Kidney tubule cell (primary cell): ENCODE results near the gene SLC2A6.

ENCODE experiments used
- DNase-seq: peaks from one replicate; pipeline ENCODE4 v3.0.0-alpha.2; 2018; ENCODE audit warnings: low spot score

The SLC2A6 gene

DNA sequence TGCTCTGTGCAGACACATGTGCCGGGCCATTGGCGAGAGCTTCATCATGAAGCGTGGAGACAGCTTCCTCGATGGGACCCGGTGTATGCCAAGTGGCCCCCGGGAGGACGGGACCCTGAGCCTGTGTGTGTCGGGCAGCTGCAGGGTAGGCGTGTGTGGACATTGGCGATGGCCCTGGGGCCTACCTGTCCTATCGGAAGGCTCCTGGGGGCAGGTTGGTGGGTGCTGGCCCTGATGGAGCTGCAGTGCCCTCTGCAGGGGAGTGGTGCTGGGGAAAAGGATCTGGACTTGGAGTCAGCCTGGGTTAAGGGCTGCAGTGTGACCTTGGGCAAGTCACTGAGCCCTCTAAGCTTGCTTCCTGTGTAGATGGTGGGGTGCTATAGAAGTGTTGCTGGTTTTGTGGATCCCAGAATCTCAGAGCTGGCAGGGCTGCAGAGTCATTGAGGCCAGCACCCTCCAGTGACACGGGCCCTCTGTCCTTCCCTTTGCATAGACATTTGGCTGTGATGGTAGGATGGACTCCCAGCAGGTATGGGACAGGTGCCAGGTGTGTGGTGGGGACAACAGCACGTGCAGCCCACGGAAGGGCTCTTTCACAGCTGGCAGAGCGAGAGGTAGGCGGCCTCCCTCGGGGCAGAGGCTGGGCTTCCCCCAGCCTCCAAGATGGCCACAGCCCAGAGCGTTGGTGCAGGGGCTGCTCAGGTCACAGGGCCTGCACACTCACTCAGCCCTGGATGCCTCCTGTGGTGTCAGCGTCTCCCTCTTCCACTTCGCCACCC, 41.0 kb downstream of the SLC2A6 start:
- no peak for DNase-seq

DNA sequence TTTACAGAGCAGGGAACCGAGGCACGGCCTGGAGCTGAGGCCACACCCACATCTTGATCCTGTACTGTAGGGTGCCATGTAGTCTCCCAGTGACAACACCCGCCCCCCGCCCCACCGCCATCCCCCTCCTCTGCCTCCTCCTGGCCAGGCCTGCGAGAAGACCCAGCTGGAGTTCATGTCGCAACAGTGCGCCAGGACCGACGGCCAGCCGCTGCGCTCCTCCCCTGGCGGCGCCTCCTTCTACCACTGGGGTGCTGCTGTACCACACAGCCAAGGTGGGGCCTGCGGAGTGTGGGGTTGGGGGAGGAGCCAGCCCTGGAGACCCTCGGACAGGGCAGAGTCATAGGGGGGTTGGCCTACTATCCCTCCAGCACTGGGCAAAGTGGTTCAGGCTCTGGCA, 42.2 kb downstream of the SLC2A6 start:
- DNase-seq: no peak

DNA sequence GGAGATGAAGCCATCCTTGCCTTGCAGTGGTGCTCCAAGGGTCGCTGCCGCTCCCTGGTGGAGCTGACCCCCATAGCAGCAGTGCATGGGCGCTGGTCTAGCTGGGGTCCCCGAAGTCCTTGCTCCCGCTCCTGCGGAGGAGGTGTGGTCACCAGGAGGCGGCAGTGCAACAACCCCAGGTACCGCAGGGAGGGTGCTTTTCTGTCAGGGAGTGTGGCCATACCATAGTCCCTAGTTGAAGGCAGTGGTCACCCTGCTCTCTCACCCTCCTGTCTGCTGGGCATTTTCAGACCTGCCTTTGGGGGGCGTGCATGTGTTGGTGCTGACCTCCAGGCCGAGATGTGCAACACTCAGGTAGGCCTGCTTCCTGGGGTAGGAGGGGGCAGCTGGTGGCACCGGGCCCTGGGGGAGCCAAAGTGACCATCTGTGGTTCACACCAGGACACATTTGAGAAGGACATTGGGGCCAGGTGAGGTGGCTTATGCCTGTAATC, 45.5 kb downstream of the SLC2A6 start:
- no peak for DNase-seq

DNA sequence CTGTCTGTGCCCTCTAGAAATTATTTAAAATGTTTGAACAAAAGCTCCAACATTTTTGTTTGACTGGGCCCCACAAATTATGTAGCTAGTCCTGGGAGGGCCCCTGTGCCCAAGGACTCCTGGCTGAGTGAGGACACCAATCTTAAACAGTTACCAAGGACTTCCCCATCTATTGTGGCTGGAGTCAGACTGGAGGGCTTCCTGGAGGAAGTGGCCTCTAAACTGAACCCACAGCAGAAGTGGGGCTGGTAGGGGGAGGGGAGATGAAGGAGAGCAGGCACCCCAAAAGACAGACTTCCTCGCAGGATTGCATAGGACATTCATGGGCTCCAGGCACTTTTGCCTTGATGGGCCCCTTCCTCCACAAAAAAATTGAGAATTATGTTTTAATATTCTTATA, 48.7 kb downstream of the SLC2A6 start:
- DNase-seq: no peak

DNA sequence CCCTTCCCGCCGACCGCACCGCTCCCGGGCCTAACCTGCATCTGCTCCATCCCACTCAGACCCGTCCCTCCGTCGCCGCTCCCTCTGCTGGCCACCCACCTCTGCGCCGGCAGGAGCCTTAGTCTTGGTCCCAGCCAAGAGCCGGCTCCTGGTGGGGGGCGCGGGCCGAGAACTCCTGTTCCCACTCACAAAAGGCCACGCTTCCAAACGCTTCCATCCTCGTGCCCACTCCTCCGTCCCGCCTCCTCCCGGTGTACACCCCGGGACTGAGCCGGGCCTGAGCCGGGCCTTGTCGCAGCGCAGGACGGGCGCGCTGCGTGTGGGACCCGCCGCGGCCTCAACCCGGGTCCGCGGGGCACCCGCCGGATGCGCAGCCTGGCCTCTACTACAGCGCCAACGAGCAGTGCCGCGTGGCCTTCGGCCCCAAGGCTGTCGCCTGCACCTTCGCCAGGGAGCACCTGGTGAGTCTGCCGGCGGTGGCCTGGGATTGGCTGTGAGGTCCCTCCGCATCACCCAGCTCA, 49.2 kb downstream of the SLC2A6 start:
- no peak for DNase-seq

DNA sequence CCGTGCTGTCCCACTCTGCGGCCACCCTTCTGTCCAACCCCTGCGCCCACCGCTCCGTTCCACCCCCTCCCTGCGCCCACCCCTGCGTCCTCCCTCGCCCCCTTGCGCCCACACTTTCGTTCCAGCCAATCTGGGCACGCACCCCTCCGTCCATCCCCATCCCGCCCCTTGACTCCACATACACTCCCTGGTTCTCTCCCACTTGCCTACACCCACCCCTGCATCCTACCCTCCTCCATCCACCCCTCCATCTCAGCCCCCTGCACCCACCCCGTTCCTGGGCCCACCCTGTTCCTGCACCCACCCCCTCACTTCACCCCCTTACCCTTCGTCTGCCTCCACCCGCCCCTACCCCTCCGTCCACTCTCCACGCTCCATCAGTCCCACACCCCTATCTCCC, 49.7 kb downstream of the SLC2A6 start:
- DNase-seq: no peak

DNA sequence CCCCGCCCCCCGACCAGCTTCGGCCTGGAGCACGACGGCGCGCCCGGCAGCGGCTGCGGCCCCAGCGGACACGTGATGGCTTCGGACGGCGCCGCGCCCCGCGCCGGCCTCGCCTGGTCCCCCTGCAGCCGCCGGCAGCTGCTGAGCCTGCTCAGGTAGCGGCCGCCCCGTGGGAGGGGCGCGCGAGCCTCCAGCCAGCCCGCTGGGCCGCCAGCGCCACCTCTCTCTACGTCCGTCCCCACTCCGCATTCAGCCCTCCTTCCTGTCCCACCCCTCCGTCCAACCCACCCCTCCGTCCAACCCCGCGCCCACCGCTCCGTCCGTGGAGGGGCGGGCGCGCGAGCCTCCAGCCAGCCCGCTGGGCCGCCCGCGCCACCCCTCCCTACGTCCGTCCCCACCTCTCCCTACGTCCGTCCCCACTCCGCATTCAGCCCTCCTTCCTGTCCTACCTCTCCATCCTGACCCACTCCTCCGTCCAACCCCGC, 50.2 kb downstream of the SLC2A6 start:
- peak; percentile 13 for DNase-seq

DNA sequence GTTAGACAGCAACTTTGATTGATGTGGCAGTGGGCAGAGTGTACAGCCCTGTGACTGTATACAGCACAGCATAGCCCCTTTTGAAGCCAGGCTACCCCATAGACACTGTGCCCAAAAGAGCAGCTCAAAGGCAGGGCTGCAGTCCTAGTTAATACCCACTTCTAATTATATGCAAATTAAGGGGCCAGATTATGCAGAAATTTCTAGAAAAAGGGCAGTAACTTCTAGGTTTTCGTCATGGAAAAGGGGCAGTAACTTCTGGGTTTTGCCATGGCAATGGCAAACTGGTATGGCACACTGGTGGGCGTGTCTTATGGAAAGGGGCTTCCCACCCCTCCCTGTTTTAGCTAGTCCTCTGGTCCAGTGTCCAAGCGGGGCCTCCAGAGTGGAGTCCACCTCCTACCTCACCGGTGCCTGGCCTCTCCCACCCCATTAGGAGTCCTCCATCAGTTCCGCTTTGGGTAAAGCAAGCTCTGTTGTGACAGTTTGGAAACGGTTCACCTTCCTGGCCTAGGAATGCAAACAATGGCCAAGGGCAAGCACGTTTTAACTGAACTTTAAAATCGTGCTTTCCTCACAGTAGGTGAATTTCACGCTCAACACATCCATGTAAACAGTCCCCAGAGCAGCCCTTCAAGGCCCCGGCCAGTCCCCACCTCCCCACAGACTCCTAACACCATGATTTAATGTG, 51.1 kb downstream of the SLC2A6 start:
- DNase-seq: no peak

DNA sequence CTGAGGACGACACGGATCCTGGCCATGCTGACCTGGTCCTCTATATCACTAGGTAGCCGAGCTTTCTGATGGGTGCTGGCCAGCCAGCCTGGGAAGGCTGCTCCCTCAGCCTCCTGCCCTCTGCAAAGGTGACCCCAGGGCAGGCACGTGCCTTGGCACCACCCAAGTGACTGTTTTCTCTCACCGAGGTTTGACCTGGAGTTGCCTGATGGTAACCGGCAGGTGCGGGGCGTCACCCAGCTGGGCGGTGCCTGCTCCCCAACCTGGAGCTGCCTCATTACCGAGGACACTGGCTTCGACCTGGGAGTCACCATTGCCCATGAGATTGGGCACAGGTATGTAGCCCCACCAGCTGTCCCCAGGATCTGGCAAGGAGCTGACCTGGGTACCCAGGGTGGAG, 52.9 kb downstream of the SLC2A6 start:
- DNase-seq: no peak

DNA sequence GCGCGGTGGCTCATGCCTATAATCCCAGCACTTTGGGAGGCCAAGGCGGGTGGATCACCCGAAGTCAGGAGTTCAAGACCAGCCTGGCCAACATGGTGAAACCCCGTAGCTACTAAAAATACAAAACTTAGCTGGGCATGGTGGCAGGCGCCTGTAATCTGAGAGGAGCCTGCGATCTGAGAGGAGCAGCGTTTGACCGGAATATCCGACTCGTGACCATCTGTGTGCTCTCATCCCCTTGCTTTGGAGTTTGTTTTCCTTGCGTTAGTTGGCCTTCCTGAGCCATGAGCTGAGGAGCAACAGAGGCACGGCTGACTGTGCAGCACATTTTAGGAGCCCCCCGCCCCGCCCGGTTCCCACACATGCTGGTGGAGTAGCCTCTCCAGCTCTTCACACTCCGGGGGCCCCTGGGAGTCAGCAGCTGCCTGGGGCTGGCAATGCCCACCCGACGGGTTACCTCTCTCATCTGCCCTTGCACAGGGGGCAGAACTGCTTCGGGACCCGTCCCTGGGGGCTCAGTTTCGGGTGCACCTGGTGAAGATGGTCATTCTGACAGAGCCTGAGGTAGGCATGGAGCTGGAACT, 53.8 kb downstream of the SLC2A6 start:
- DNase-seq: no peak

DNA sequence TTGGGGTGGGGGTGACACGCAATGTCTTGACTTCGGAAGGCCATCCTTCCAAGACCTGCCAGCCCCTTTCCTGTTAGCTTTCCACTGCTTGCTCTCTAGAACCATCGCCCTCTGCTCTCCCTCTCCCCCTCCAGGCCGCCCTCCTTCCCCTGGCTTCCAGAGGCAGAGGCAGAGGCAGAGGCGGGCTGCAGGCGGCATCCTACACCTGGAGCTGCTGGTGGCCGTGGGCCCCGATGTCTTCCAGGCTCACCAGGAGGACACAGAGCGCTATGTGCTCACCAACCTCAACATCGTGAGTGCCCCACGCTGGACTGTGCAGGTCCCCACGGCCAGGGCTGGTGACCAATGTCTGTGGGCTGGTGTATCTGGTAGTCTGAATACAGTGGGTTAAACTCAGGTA, 54.7 kb downstream of the SLC2A6 start:
- no peak for DNase-seq

DNA sequence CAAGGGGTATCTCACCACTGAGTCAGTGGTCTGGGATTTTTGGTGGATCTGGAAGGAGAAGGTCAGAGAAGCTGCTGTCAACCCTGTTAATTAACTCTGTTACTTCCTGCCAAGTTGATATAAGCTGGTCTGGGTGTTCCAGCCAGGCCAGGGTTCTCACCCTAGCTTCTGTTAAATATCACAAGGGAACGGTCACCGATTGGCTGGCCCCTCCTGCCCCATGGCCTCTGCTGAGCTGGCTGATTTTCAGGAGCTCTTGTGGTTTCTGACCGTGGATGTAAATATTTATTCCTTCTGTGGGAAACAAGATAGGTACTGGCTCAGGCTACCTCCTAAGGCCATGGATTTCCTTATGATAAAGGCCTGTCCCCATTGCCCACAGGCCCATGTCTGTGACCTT, 55.7 kb downstream of the SLC2A6 start:
- no peak for DNase-seq

DNA sequence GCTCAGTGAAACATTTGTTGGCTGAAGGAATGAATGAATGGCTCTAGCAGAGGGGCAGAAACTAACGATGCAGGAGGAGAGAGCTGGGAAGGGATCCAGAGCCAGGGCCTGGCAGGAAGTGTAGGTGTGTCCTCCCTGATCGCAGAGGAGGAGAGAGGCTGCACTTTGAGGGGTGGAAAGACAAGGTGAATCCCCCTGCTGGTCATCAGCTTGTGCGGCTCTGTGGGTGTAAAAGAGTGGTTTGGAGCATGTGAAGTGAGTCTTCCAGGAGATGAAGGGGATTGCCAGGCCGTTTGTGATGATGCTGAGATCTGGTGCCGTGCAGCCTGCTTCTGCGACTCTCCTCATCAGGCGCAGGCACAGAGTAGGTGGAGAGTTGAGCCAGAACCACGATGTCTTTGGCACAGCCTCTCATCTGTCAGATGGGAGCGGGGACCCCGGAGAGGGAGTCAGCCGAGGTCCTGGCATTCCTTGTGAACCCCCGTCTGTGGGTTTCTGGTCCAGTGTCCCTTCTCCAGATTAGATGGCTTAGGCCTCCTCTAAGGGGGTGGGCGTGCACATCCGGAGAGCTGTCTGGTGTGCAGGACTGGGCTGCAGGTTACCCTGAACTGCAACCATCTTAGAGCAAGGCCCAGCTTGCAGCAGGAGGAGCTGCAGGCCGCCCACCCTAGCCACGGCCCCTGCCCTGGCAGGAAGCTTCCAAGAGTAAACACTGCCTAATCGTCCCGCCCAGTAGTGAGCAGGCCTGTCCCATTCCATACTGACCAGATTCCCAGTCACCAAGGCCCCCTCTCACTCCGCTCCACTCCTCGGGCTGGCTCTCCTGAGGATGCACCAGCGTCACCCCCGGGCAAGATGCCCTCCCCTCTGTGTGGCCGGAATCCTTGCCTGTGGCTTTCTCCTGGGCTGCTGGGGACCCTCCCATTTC, 57.0 kb downstream of the SLC2A6 start, which contains the start of gene ADAMTS13:
TSS of gene ADAMTS13 (plus strand) at position 753 of the 928 bp plus-strand sequence. CDS start at position 830, 77 bp downstream.
- peak; percentile 13 for DNase-seq
